HG03442 (cell line): ENCODE data around the gene BCAP29.
"Not testable (repeated sequence)": the region's sequence is repeated elsewhere in the genome, so short reads cannot be mapped to it uniquely, and the experiment has no call there.

Experiments used
- ATAC-seq: cut with Tn5 transposase; IDR thresholded peaks from one replicate; pipeline ENCODE4 v1.9.1; 2021; ENCODE audit warnings: mild to moderate bottlenecking, moderate library complexity; ENCODE audit not compliant: unreplicated experiment

Gene BCAP29, protein sequence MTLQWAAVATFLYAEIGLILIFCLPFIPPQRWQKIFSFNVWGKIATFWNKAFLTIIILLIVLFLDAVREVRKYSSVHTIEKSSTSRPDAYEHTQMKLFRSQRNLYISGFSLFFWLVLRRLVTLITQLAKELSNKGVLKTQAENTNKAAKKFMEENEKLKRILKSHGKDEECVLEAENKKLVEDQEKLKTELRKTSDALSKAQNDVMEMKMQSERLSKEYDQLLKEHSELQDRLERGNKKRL

DNA sequence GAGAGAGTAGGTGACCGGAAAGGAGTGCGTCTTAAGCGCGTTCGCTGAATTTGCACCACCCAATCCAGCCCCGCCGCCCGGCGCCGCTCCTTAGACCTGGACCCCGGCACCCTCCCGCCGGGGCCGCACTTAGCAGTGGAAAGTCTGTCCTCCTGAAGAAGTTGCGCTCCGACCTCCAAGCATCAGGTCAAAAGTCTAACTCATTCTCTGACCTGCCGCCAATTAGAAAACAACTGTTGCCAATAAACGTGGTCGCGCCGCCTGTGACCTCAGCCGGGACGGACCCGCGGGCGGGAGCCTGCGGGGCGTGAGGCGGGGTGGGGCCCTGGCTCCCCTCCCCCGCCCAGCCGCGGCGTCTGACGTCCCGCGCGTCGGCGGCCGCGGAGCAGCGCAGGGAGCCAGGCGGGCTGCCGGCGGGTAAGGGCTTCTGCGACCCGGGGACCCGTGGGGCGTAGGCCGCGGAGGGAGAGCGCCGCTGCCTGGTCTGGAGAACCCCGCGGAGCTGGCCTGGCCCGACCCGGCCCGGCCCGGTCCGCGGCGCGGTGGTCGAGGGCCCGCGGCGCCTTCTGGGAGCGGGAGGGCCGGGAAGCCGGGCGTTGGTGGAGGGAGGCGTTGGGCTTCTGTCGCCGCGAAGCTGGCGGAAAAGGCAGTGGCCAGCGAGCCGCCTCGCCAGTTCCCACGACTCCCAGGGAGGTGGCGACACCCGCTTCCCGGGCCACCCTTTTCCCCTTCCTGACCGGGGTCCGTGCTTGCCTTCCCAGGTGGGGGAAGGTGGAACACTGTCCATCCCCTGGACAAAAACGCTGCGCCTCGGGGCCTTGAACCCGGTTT, at the start of gene BCAP29:
BCAP29 (plus strand) TSS at position 362 of the 831 bp plus-strand sequence. CDS start 527 bp downstream, outside the sequence.
- peak; percentile 88 for ATAC-seq

DNA sequence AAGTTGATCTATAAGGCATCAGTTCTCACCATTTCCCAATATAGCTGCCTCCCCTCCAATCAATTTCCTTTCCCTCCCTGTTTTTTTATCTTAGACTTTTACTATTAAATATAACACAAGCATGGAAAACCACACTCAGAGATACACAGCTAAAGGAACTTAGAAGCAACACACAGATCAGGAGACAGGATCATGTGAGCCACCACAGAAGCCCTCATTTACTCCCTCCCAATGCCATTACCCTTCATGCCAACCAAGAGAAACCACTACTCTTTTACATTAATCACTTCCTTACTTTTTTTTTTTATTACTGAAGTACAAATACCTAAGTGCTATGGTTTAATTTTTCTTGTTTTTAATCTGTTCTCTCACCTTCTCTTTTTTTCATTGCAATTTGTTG, 49.3 kb upstream of the BCAP29 start:
- ATAC-seq: no peak

- ATAC-seq: no peak
These were observed 45.9 kb upstream of the BCAP29 start for GRCh38 chr7:107534139-107534538.

GRCh38 chr7:107537228-107537627, 42.8 kb upstream of the BCAP29 start:
- ATAC-seq: not testable (repeated sequence)

DNA sequence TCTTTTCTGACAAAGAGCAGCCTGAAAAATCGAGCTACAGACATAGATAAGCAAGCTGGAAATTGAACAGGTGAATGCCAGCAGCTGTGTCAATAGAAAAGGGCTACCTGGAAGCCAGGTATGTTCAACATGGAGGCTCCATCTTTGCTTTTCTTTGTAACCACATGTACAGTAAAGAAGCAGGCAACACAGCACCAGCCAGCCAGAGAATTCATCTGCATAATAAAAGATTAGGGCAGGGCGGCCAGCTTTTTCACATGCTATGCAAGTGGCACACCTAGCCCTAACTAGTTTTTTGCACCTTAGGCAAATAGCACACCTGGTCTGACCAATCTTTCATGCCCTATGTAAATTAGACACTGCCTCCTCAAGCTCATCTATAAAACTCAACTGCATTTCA, 42.0 kb upstream of the BCAP29 start:
- ATAC-seq: no peak

GRCh38 chr7:107543338-107543993, 36.6 kb upstream of the BCAP29 start:
- no peak for ATAC-seq

GRCh38 chr7:107544848-107545591, 35.0 kb upstream of the BCAP29 start:
- no peak for ATAC-seq

- no peak for ATAC-seq
These were observed 28.1 kb upstream of the BCAP29 start for GRCh38 chr7:107551936-107552335.

DNA sequence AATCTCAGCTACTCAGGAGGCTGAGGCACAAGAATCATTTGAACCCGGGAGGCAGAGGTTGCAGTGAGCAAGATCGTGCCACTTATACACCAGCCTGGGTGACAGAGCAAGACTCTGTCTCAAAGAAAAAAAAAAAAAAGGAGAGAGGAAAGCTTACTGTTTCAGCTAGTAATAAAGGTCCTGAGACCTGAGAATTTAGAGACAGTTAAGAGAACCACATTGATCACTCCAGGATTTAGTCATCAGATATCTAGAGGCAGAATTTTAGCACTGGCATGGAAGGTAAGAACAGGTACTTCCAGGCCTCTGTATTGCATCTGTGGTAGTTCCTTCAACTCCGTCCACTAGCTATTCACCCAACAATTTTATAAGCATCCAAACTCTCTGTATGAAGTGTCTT, 24.2 kb upstream of the BCAP29 start:
- ATAC-seq: no peak

DNA sequence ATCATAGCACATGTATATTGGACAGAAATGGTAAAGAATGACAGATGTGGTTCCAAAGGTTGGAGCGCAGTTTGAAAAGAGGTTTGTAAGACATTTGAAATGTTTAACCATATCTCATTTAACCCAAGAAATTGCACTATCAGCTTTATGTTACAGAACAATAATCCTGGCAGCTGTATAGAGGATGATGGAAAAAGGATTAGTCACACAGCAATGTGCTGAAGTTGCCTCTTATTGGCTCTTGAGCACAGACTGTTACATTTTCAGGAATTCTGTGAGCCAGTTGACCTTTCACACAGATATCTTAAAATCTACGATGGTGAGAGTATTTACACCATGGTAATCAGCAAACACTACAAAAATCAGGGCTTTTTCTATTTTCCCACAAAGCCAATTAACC, 20.2 kb upstream of the BCAP29 start:
- no peak for ATAC-seq

DNA sequence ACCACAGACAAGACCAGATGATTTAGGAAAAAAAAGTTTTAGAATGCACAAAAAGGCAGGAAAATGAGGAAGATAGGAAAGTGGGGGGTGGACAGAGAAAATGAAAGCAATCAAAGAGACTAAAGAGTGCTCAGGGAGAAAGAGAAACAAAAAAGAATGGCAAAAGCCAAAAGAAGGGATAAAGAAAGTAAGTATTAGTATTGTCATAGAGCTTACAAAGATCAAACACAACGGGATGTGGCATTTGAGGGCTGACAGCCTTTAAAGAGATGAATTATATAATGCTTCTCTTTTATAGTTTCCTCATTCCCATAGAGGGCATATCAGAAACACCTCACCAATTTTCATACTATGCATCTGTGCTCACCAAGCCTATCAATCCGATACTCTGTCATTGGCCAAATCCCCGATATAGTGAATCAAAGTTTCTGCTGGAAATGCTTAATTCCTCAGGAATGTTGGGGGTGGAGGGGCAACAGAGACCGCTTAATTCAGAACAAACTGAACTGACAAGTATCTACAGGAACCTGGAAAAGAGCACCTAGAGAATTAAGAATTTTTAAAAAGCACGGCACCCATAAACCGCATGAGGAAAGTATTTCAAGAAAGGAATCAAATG, 19.0 kb upstream of the BCAP29 start:
- ATAC-seq: no peak

GRCh38 chr7:107563081-107563774, 16.8 kb upstream of the BCAP29 start:
- ATAC-seq: peak; percentile 52

- ATAC-seq: peak; percentile 94
These were observed 16.1 kb upstream of the BCAP29 start, which contains the start of the genes COG5 and DUS4L for GRCh38 chr7:107563775-107564552. Gene COG5 (minus strand): TSS chr7:107563920. CDS start chr7:107563896, 24 bp downstream. Gene DUS4L (plus strand): TSS chr7:107563971. CDS start chr7:107567071, 3,100 bp downstream.

DNA sequence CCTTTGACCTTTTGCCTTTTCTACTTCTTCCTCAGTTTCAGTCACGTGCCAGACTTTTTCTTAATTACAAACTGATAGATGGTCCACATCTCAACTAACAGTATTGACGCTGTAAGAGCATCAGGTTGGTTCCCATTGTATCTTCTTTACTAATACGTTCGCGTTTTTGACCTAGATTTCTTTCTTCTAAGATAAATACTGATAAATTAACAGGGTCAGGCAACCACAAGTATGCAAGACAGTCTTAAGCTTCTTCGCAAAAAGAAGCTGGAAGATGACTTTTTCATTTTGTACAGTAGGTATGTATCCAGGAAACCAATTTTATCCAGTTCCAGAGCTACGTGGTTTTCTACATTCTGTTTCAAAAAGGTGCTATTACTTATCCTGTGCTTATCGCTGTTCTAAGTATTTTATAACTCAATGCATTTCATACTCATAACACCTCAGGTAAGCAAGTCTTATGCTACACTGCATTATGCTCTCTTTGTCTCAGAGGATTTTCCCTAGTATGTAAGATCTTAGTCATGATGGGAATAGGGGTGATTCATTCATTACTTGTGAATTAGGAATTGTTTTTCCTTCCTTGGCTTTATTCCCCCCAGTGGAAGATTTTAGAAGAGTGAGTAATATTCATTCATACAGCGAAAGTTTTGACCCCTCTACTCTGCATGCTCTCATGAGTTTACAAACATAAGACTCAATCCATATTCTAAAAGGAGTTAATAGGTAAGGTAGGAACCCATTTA, 15.3 kb upstream of the BCAP29 start:
- ATAC-seq: no peak

DNA sequence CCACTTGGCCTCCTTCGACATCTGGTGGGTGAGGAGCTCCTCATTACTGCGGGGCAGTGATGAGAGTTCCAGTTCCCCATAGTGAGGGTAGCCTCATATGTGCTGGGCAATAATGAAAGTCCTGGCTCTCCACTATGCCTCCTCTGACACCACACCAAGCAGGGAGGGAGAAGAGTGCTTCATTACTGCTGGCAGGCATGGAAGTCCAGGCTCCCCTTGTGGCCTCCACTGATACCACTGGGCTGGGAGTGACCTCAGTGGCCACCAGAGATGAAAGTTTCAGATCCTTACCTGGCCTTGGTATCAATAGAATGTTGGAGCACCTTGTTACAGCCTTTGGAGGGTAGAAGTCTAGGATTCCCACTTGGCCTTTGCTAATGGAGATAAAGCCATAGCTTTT, 9.7 kb upstream of the BCAP29 start:
- ATAC-seq: no peak

GRCh38 chr7:107573537-107573936, 6.5 kb upstream of the BCAP29 start:
- ATAC-seq: no peak

- ATAC-seq: no peak
These were observed 527 bp upstream of the BCAP29 start for GRCh38 chr7:107579554-107579884.

DNA sequence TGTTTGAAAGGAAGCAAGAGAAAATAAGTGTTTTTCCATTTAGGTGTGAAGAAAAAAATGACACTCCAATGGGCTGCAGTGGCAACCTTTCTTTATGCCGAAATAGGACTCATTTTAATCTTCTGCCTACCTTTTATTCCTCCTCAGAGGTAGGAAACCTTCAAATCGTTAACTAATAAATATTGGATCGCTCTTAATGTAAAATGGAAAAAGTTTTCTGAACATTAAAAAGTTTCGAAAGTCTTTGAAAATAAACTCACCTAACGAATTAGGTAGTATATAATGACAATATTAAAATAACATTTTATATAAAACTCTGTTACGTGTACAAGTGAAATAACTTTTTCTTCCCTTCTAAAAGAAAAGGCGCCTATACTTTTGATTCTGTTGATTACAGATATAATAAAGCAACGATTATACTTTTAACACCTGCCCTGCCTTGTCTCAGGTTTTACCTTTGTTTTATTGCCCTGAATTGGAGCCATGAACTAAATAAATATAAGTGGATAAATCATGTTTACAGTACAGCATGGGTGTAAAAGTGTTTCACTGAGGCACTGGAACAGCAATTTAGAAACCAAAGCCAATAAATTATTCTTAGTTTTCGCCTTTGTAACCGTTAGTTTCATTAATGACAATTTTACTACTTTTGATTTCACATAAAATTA, 804 bp downstream of the BCAP29 start:
- ATAC-seq: no peak
